K562 (cell line): Measurements from ENCODE around the gene CDC6. TPM values are rescaled to one million over a fixed set of nuclear protein-coding genes. Genes with fewer than 3 reads are reported as not detected.
A peak's percentile ranks its signal among the peaks of the same experiment; 100 is the strongest.

ENCODE experiments used
- BRF1 ChIP-seq: IDR thresholded peaks from 3 replicates; pipeline ENCODE4 v1.6.1; 2011; ENCODE audit warnings: borderline replicate concordance, mild to moderate bottlenecking; ENCODE audit not compliant: insufficient read length; ENCODE audit errors: extremely low read depth
- CREM ChIP-seq: IDR thresholded peaks from 2 replicates; pipeline ENCODE4 v1.6.1; 2014; ENCODE audit warnings: antibody characterized with exemption, low read depth
- DIDO1 ChIP-seq: fragments of 450-650 bp; IDR thresholded peaks from 2 replicates; pipeline ENCODE4 v1.6.1; 2016; ENCODE audit warnings: low read depth, missing biosample characterization, missing genetic modification characterization
- E4F1 ChIP-seq: fragments of 250-450 bp; sonication (Bioruptor Pico); IDR thresholded peaks from 2 replicates; pipeline ENCODE4 v1.5.0; 2021; ENCODE audit warnings: mild to moderate bottlenecking, borderline replicate concordance
- FIP1L1 ChIP-seq: fragments of 200-400 bp; formaldehyde crosslinking; IDR thresholded peaks from 2 replicates; pipeline ENCODE4 v1.6.1; 2018; ENCODE audit warnings: mild to moderate bottlenecking, low read depth, low read length; ENCODE audit not compliant: poor library complexity, severe bottlenecking
- FOXJ2 ChIP-seq: fragments of 200-800 bp; sonication (Bioruptor generic); IDR thresholded peaks from 2 replicates; pipeline ENCODE4 v1.6.1; 2016; ENCODE audit warnings: missing genetic modification characterization, missing compliant biosample characterization
- HMGXB4 ChIP-seq: sonication (generic); formaldehyde crosslinking; IDR thresholded peaks from 2 replicates; pipeline ENCODE4 v1.8.1; 2023; ENCODE audit warnings: mild to moderate bottlenecking, missing genetic modification reagents
- MAFG ChIP-seq: fragments of 450-650 bp; conservative IDR thresholded peaks from 2 replicates; pipeline ENCODE4 v1.6.1; 2016; ENCODE audit warnings: missing genetic modification characterization, missing compliant biosample characterization
- MEIS2 ChIP-seq: fragments of 450-650 bp; IDR thresholded peaks from 2 replicates; pipeline ENCODE4 v1.6.1; 2014; ENCODE audit warnings: mild to moderate bottlenecking; ENCODE audit not compliant: partially characterized antibody
- MYNN ChIP-seq, 2 experiments: sonication (generic); formaldehyde crosslinking in 1 of 2; IDR thresholded peaks; 2 replicates each; pipeline versions ENCODE4 v1.5.0 to v1.6.1; 2016 to 2020; ENCODE audit warnings: antibody characterized with exemption in 1 of 2, missing genetic modification reagents in 1 of 2
- NR2F6 ChIP-seq: fragments of 450-650 bp; formaldehyde crosslinking; IDR thresholded peaks from 2 replicates; pipeline ENCODE4 v1.4.0; 2020; ENCODE audit warnings: mild to moderate bottlenecking
- SAP30 ChIP-seq: fragments of 200-600 bp; sonication (generic); IDR thresholded peaks from 2 replicates; pipeline ENCODE4 v1.6.1; 2012; ENCODE audit warnings: borderline replicate concordance, low read depth, mild to moderate bottlenecking, moderate library complexity, low read length, control low read depth, inconsistent platforms; ENCODE audit not compliant: insufficient read depth, poor library complexity, severe bottlenecking
- SMARCA5 ChIP-seq: fragments of 450-650 bp; IDR thresholded peaks from 2 replicates; pipeline ENCODE4 v1.6.1; 2016
- SRF ChIP-seq, 2 experiments: fragments of 250-450, 450-650 bp in 1 of 2; sonication (Bioruptor Pico) in 1 of 2; sonication (generic) in 1 of 2; formaldehyde crosslinking; IDR thresholded peaks; 2 replicates each; pipeline versions ENCODE4 v1.5.0 to v1.5.1; 2020 to 2022; ENCODE audit warnings: mild to moderate bottlenecking in 1 of 2, missing genetic modification reagents in 1 of 2
- USF2 ChIP-seq: sonication (generic); formaldehyde crosslinking; IDR thresholded peaks from 2 replicates; pipeline ENCODE4 v1.5.0; 2020; ENCODE audit warnings: missing genetic modification reagents
- YY1 ChIP-seq, 3 experiments: IDR thresholded peaks; 2 replicates each; pipeline ENCODE4 v1.6.1; 2011; ENCODE audit warnings: low read length in 2 of 3, mild to moderate bottlenecking in 2 of 3, moderate library complexity in 2 of 3, borderline replicate concordance in 1 of 3, control low read depth in 1 of 3, low read depth in 1 of 3; ENCODE audit not compliant: insufficient read depth in 3 of 3, insufficient replicate concordance in 2 of 3, control insufficient read depth in 1 of 3, insufficient read length in 1 of 3; ENCODE audit errors: extremely low read depth in 1 of 3
- ZBTB33 ChIP-seq: sonication (generic); formaldehyde crosslinking; IDR thresholded peaks from 2 replicates; pipeline ENCODE4 v1.8.1; 2023; ENCODE audit warnings: mild to moderate bottlenecking, missing genetic modification reagents
- ZNF589 ChIP-seq: fragments of 200-800 bp; sonication (Bioruptor generic); IDR thresholded peaks from 2 replicates; pipeline ENCODE4 v1.6.1; 2016; ENCODE audit warnings: low read depth, missing genetic modification characterization, missing compliant biosample characterization
- polyA plus RNA-seq, 8 experiments: library from polyadenylated mRNA; depleted of rRNA in 4 of 8; stranded (reverse) in 5 of 8; unstranded in 3 of 8; fragments of >200 nt; fragmentation: Nextera tagmentation in 2 of 8; fragmentation: Illumina TruSeq in 1 of 8; extraction: Ambion mirVana in 2 of 8; extraction: Trizol in 1 of 8; gene quantifications; 2 replicates each; pipeline versions ENCODE4 v1.2.1 to v1.2.3, GENCODE V29; 2011 to 2014; ENCODE audit warnings: inconsistent platforms in 1 of 8, missing spikeins in 1 of 8
- total RNA-seq, 7 experiments: library from RNA; depleted of rRNA in 6 of 7; stranded (reverse); fragments of >200 nt in 6 of 7; fragmentation: Illumina TruSeq in 2 of 7; extraction: Trizol in 2 of 7; gene quantifications; 2 replicates each; pipeline versions ENCODE4 v1.2.1 to v1.2.3, GENCODE V29; 2011 to 2021; ENCODE audit warnings: low replicate concordance in 1 of 7

CDC6 gene
- total and polyA plus RNA-seq, 9 of the 15 experiments (the other 6 are each of a cell fraction or from before 2014, with no cell fraction given), result 29.6 to 141 (median 106) TPM

- no peak for TF ChIP-seq USF2 (CRISPR knock-in tag)
- no peak for TF ChIP-seq FIP1L1
- TF ChIP-seq CREM, result peak; percentile 97
- no peak for TF ChIP-seq HMGXB4 (CRISPR knock-in tag)
- TF ChIP-seq BRF1, result no peak
- no peak for TF ChIP-seq SRF (CRISPR knock-in tag; IDR thresholded peaks at IDR 0.05)
- TF ChIP-seq YY1 (IDR thresholded peaks at IDR 0.05; ENCODE audit: borderline replicate concordance in 1 of 3, control insufficient read depth in 1 of 3, extremely low read depth in 1 of 3, insufficient read depth in 3 of 3, insufficient read length in 1 of 3, insufficient replicate concordance in 2 of 3, low read depth in 1 of 3, low read length in 2 of 3), result peak in 1 of 3 experiments; percentile 6
- TF ChIP-seq MEIS2, result peak; percentile 22
- no peak for TF ChIP-seq DIDO1
- TF ChIP-seq MAFG (tag), result no peak
- TF ChIP-seq ZNF589 (CRISPR knock-in tag), result no peak
- peak; percentile 41; the same call in 1 of the 2 replicates for TF ChIP-seq ZBTB33 (CRISPR knock-in tag)
- no peak for TF ChIP-seq SMARCA5
- TF ChIP-seq MYNN (IDR thresholded peaks at IDR 0.05), result no peak
- no peak for TF ChIP-seq MYNN (CRISPR knock-in tag; IDR thresholded peaks at IDR 0.05)
- no peak for TF ChIP-seq FOXJ2 (tag)
- TF ChIP-seq NR2F6, result no peak
- no peak for TF ChIP-seq E4F1 (CRISPR knock-in tag)
- no peak for TF ChIP-seq SAP30
These were observed 53.5 kb downstream of the CDC6 start (continued) for GRCh38 chr17:40340880-40341807.
